Femur (tissue), 1 donor: ENCODE data around the gene REPS1.

Experiments used
- DNase-seq: peaks from one replicate; pipeline ENCODE4 v3.0.0-alpha.2; 2017

The REPS1 gene

GRCh38 chr6:138920906-138921305 is 67.1 kb downstream of the REPS1 start:
- DNase-seq: no peak

DNA sequence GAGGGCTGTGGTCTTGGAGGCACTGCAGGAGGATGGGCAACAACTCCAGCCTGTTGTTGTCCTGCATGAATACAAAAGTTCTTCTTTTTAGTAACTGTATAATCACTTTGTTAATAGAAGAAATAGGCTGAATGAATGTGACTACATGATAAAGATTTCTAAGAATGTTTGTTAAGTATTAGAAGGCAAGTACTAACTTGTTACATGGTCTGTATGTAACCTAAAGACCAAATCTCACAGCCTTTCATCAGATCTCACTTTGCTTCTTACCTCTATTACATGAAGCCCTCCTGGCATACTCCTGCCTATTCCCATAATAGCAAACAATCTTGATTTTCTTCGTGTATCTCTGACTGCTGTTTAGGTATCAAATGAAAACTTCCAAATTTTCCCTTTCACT is 73.4 kb downstream of the REPS1 start:
- no peak for DNase-seq

DNA sequence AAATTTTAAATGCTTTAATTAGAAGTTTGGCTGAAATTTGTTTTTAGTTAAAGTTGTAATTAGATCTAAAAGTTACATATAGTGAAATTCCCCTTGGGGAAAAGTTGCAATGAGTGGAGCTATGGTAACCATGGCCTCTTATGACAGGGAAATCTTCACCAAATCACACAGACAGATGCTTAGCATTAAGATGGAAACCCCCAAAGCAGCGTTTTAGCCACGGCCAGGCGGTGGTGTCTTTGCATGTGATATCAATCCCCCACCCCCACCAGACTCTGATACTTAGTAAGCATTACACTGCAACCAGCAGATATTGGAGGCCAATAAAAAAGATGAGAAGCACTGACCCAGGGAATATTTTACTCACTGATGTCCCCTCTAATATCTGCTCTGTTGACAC is 75.7 kb downstream of the REPS1 start:
- DNase-seq: no peak

- DNase-seq: no peak
Measured at GRCh38 chr6:138909975-138910374, 78.1 kb downstream of the REPS1 start.

GRCh38 chr6:138909511-138909910 is 78.5 kb downstream of the REPS1 start:
- DNase-seq: no peak

DNA sequence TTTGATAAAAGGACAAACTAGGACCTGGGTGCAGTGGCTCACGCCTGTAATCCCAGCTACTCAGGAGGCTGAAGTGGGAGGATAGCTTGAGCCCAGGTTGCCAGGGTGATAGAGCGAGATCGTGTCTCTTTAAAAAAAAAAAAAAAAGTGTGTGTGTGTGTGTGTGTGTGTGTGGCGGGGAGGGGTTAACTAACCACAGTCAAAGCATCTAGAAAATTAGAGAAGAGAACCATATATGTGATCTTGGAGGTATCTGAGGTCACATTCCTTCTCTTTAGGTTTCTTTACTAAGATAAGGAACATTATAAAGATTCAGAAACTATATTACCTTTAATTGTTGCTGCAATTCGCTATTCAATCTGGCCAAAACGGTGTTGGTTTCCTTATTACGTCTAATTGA is 80.9 kb downstream of the REPS1 start:
- DNase-seq: no peak

DNA sequence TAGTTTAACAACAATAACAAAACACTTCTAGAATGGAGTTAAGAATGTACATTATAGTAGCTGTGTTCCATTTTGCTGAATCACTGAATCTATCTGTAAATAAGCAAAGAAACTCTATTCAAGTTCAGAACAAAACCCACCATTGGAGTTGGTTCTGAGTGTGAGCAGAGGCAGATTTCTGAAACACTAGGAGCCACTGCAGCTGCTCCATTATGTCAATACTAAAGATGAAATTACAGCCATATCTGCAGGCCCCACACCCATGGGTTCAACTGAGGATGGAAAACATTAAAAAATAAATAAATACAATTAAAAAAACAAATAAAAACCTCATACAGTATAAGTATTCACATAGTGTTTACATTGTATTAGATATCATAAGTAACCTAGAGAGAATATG is 91.0 kb downstream of the REPS1 start:
- DNase-seq: no peak

DNA sequence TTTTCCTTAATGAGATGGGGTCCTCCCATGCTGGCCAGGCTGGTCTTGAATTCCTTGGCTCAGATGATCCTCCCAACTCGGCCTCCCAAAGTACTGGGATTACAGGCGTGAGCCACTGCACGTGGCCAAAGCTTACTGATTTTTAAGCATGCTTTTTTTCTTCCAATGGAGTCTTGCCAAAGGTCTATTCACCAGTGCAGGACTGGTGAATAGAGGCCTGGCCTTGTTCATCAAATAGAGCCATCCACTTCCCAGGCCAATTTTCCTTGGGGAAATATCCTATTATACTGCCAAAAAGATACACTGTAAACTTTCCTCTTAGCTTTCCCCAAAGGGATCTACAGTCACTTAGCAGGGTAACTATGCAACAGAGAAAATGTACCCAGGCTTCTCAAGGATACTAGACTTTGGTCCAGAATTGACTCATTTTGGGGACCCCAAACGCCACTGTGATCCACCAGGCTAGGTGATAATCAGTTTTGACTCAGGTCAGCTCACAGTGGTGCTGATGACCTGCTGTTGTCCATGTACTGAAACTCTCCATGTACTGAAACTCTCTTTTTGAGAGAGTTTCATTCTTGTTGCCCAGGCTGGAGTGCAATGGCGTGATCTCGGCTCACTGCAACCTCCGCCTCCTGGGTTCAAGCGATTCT is 91.8 kb downstream of the REPS1 start:
- DNase-seq: no peak

DNA sequence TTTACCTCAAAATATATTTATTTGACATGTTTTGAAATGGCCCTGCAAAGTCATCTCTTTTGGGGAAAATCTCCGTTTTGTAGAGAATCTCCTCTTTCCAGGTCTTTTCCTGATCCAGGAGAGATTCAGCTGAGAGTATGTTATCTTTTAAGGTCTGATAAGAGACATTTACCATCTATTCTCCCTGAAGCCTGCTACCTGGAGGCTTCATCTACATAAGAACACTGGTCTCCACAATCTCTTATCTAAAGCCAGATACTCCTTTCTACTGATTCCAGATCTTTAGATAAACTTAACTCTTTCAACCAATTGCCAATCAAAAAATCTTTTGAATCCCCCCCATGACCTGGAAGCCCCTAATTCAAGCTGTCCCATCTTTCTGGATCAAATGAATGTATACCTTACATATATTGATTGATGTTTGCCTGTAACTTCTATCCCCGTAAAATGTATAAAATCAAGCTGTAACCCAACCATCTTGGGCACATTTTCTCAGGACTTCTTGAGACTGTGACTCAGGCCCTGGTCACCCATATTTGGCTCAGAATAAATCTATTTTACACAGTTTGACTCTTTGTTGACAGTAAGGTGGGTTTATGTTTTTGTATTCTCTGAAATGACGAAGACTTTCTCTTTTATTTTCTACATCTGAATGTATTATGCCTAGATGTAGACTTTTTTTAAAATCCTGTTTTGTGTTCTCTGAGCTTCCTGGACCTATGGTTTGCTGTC is 96.6 kb downstream of the REPS1 start:
- no peak for DNase-seq

- DNase-seq: no peak
Measured at GRCh38 chr6:138885156-138885819, 102.8 kb downstream of the REPS1 start.

- no peak for DNase-seq
Measured at GRCh38 chr6:138882369-138883017, 105.6 kb downstream of the REPS1 start.

- DNase-seq: no peak
Measured at GRCh38 chr6:138873191-138873590, 114.9 kb downstream of the REPS1 start.

DNA sequence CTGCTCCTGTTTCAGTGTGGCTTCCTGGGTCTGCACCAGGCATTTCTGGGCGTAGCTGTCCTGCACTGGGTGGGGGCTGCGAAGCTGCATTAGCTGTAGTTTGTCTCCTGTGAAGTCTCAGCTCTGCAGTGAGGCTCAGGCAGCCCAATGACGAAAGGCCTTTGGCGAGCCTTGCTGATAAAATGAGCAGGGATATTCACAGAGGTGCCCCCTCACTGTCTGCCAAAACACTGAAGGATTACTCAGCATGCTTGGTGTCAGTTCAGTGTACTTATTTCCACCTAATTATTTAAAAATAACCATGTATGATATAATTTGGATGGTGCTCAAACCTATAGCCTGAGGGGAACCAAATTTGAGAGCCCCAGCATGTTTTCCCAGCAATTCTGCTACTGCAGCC is 118.7 kb downstream of the REPS1 start:
- DNase-seq: peak; percentile 58

DNA sequence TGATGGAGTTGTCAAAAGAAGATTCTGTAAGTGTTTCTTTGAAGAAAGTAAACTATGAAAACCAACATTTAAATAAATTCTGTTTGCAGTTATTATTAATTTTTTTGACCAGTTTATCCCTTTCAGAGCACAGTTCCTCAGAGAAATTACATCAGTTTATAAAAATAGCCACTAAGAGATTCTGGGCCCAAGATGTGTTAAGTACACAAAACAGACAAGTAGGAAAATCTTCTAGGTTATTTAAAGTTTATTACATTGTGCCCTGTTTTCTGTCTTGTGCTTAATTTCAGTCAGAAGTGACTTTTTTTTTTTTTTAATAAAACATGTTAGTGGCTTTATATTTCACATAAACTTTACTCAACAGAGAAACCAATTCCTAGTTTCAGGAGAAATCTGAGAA is 119.9 kb downstream of the REPS1 start:
- no peak for DNase-seq

DNA sequence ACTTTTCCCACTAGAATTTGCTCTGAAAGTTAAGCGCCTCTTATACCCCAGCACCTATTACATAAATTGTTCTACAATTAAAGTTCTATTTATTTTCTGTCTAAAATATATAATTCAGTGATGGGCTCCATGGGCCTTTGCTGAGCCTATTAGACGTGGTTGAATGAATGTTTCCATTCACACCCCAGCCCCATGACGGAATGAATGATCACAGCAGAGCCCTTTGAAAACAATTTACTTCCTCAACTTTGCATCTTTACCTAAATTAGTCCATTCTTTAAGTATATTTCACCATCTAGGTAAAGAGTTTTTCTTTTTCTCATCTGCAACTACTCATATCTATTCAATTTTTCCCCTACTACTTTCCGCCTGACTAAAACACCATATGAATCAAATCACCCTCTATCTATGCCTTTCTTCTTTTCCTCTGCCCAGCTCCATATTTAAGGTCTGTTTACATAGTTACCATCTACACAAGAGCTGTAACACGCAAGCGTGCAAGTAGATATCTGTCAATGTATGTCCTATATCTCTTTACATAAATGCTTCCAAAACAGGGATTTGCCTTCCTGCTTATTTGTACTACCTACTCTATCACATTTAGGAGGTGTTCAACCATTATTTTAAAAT is 122.5 kb downstream of the REPS1 start:
- DNase-seq: no peak

GRCh38 chr6:138864343-138864890 is 123.6 kb downstream of the REPS1 start:
- no peak for DNase-seq

- no peak for DNase-seq
Measured at GRCh38 chr6:138863321-138863720, 124.7 kb downstream of the REPS1 start.

DNA sequence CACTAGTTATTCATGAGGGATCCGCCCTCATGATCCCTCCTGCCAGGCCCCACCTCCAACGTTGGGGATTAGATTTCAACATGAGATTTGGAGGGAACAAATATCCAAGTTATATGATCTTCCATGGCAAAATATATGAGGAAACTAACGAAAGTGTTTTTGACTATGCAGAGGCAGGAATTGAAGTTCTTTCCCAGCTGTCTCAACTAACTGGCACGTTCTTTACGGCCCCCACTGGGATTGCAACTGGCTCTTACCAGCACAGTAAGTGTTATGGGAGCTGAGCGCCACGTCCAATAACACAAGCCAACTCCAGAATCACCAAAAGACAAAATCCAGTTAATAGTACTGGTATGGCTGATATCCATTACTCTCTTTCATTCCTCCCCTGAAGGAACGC is 125.6 kb downstream of the REPS1 start:
- DNase-seq: no peak

GRCh38 chr6:138857775-138858174 is 130.3 kb downstream of the REPS1 start:
- DNase-seq: no peak

- DNase-seq: no peak
Measured at GRCh38 chr6:138856654-138857053, 131.4 kb downstream of the REPS1 start.
